Activated naive CD4-positive, alpha-beta T cell treated with anti-CD3 and anti-CD28 coated beads for 36 hours (primary cell): Measurements from ENCODE around the gene PNCK. TPM values are rescaled to one million over a fixed set of nuclear protein-coding genes. Genes with fewer than 3 reads are reported as not detected.

Experiments
- CTCF ChIA-PET: fragments of 350-600 bp; sonication (Branson Sonifier 250); formaldehyde crosslinking; loops from one replicate; lab custom pipeline; 2021; ENCODE audit warnings: antibody characterized with exemption; lab: Charles Lee
- DNase-seq: peaks from one replicate; pipeline ENCODE4 v3.0.0-alpha.2; 2020
- H3K27ac Mint-ChIP-seq: one replicate; pipeline ENCODE4 v1.8.0; 2021; ENCODE audit warnings: mild to moderate bottlenecking, mixed read lengths
- H3K27me3 Mint-ChIP-seq: one replicate; pipeline ENCODE4 v1.8.0; 2021; ENCODE audit warnings: low read depth, mixed read lengths
- H3K36me3 Mint-ChIP-seq: one replicate; pipeline ENCODE4 v1.8.0; 2021; ENCODE audit warnings: low read depth, mixed read lengths
- H3K4me1 Mint-ChIP-seq: one replicate; pipeline ENCODE4 v1.8.0; 2021; ENCODE audit warnings: low read depth, mixed read lengths
- H3K4me3 Mint-ChIP-seq: one replicate; pipeline ENCODE4 v1.8.0; 2021; ENCODE audit warnings: mild to moderate bottlenecking, moderate library complexity, mixed read lengths
- H3K9me3 Mint-ChIP-seq: one replicate; pipeline ENCODE4 v1.8.0; 2021; ENCODE audit warnings: mixed read lengths
- intact Hi-C: fragments of 100-400 bp; cut with micrococcal nuclease; formaldehyde crosslinking; loops from one replicate; pipeline ENCODE4 v1.15.1; 2023
- total RNA-seq, 2 experiments: library from RNA; stranded (reverse); gene quantifications; one replicate each; pipeline ENCODE4 v1.2.3, GENCODE V29; 2021

PNCK gene
- total RNA-seq, 2 experiments from 2014 or later, result 0.26 to 0.30 TPM

GRCh38 chrX:153623310-153624029 is 50.1 kb downstream of the PNCK start:
- Mint-ChIP-seq H3K4me1 (no peaks in the 10 kb centered on the region), H3K27ac (no peak overlapping the region), H3K4me3 (no peak overlapping the region), H3K36me3 (no peaks in the 10 kb centered on the region), H3K9me3 (no peaks in the 10 kb centered on the region), H3K27me3 (no peaks in the 10 kb centered on the region)
- intact Hi-C loops, result no loop called here
- no peak for DNase-seq
- CTCF ChIA-PET, result no interaction called here

DNA sequence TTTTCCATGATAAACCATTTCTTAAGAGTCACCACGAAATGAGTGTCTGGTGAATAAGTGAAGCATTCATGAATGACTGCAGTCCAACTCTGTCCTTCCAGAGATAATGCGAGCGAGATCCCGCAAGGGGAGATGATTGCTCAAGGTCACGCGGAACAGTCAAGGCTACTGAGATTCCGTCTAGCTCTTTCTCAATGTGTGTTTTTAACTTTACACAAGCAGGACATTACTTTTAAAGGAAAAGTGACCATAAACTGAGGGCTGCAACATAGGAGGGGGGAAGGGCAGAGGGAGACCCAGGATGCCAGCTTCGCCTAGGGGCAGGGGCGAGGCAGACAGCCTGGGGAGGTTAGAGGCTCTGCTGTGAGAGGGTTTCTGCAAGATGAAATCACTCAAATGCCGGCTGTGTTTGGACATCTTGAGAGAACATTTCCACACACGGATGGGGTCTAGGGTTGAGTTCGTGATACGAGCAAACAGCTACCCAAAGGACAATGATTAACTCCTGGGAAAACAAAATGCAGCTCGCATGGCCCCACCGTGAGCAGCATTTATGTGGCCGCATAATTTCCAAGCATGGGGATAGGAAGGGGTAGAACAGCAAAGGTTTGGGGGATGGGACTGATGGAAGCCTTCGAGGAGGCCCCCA is 50.8 kb downstream of the PNCK start:
- Mint-ChIP-seq H3K4me1 (no peaks in the 10 kb centered on the region), H3K36me3 (no peaks in the 10 kb centered on the region), H3K4me3 (no peak overlapping the region), H3K27ac (no peak overlapping the region), H3K27me3 (no peaks in the 10 kb centered on the region), H3K9me3 (no peaks in the 10 kb centered on the region)
- CTCF ChIA-PET, result no interaction called here
- DNase-seq, result no peak
- intact Hi-C loops, result no loop called here

DNA sequence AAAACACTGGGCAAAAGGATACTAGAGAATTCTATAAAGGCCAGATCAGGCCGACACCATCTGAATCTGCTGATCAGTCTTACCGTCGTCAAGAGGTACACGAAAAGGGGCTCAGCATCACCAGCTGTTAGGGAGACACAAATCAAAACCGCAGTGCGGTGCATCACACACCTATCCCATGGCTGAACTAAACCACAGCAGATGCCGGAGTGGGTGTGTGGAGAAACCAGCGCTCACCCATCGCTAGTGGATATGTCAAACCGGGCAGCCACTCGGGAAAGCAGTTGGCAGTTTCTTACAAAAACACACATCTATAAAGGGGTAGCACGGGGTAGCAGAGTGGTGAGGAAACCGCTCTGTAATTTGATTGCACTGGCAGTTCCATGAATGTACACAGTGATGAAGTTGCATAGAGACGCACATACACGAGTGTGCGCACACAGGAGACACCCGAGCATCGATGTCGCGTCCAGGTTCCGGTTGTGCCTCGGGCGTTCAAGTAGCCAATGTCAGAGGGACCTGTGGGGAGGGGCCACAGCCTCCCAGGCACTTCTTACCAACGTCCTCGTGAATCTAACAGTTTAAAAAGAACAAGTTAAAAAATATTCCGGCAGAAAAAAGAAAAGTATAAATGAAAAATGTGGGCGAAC is 51.5 kb downstream of the PNCK start:
- Mint-ChIP-seq H3K9me3 (no peaks in the 10 kb centered on the region), H3K36me3 (no peaks in the 10 kb centered on the region), H3K27me3 (no peaks in the 10 kb centered on the region), H3K27ac (no peak overlapping the region), H3K4me1 (no peaks in the 10 kb centered on the region), H3K4me3 (no peak overlapping the region)
- DNase-seq, result no peak
- CTCF ChIA-PET, result no interaction called here
- intact Hi-C loops, result no loop called here

GRCh38 chrX:153620576-153620975 is 53.0 kb downstream of the PNCK start:
- Mint-ChIP-seq H3K4me1 (no peaks in the 10 kb centered on the region), H3K4me3 (no peak overlapping the region), H3K36me3 (no peaks in the 10 kb centered on the region), H3K9me3 (no peaks in the 10 kb centered on the region), H3K27ac (no peak overlapping the region), H3K27me3 (no peaks in the 10 kb centered on the region)
- CTCF ChIA-PET, result no interaction called here
- intact Hi-C loops, result no loop called here
- DNase-seq, result no peak

Other genes with a start within 250 kb of the PNCK start
- 1 to 10 TPM; 1.0 to 1.2 TPM for gene TREX2, start 227.8 kb downstream of the PNCK start, total RNA-seq
- gene HAUS7, start 203.2 kb downstream of the PNCK start, total RNA-seq, result 10 to 100 TPM; 63.5 to 68.5 TPM
- gene BGN, start 178.8 kb downstream of the PNCK start, total RNA-seq, result not detected
- not detected for gene ATP2B3, start 156.2 kb downstream of the PNCK start, total RNA-seq
- gene CCNQ, start 74.7 kb downstream of the PNCK start, total RNA-seq, result 10 to 100 TPM; 13.4 to 15.1 TPM
- gene DUSP9, start 26.6 kb downstream of the PNCK start, total RNA-seq, result under 1 TPM in 1 of 2 experiments, not detected in 1; 0.36 TPM
- gene SLC6A8, start 14.1 kb upstream of the PNCK start, total RNA-seq, result under 1 TPM; 0.32 to 0.41 TPM
- gene BCAP31, start 50.6 kb upstream of the PNCK start, total RNA-seq, result 10 to 100 TPM; 69.5 to 71.2 TPM
- gene ABCD1, start 51.0 kb upstream of the PNCK start, total RNA-seq, result 1 to 10 TPM; 2.5 to 3.4 TPM
- under 1 TPM; 0.05 to 0.44 TPM for gene PLXNB3, start 90.4 kb upstream of the PNCK start, total RNA-seq
- gene SRPK3, start 107.2 kb upstream of the PNCK start, total RNA-seq, result not detected
- gene IDH3G, start 120.6 kb upstream of the PNCK start, total RNA-seq, result 10 to 100 TPM; 46.3 to 49.9 TPM
- gene SSR4, start 120.9 kb upstream of the PNCK start, total RNA-seq, result 100 to 1,000 TPM; 148 to 152 TPM
- 1 to 10 TPM in 1 of 2 experiments, under 1 TPM in 1; 0.83 to 1.0 TPM for gene PDZD4, start 156.7 kb upstream of the PNCK start, total RNA-seq
- gene L1CAM, start 212.4 kb upstream of the PNCK start, total RNA-seq, result under 1 TPM; 0.40 to 0.57 TPM
- gene AVPR2, start 230.9 kb upstream of the PNCK start, total RNA-seq, result not detected